Measurements from ENCODE around the gene GFRA1. TPM values are rescaled to one million over a fixed set of nuclear protein-coding genes. Genes with fewer than 3 reads are reported as not detected.

The GFRA1 gene
- total and polyA plus RNA-seq, 4 donors = 30.5 to 109 (median 55.1) TPM

- H3K9me3 ChIP-seq (ENCODE audit: control insufficient read depth, insufficient read depth, low read length) = no peaks in the 10 kb centered on the region
- H3K4me1 ChIP-seq (ENCODE audit: control insufficient read depth, insufficient read depth, low read length) = peaks cover 17% of the 10 kb centered on the region
- peak in 1 of 6 donors; percentile 52 for DNase-seq (ENCODE audit: low read depth in 4 of 6, low spot score in 6 of 6)
- H3K36me3 ChIP-seq (ENCODE audit: control insufficient read depth, insufficient read depth, low read length) = no peaks in the 10 kb centered on the region
- H3K4me3 ChIP-seq (ENCODE audit: low read depth, low read length) = no peak overlapping the region
- WGBS (ENCODE audit: insufficient coverage) = 42% methylated on average over 4 of the region's 6 CpGs
- no peaks in the 10 kb centered on the region for H3K27me3 ChIP-seq (ENCODE audit: control insufficient read depth, insufficient read depth, low read length)
- peak overlapping the region; percentile 10 for H3K27ac ChIP-seq (ENCODE audit: low read depth, low read length)
Measured at GRCh38 chr10:116208956-116209567, 63.9 kb downstream of the GFRA1 start.

DNA sequence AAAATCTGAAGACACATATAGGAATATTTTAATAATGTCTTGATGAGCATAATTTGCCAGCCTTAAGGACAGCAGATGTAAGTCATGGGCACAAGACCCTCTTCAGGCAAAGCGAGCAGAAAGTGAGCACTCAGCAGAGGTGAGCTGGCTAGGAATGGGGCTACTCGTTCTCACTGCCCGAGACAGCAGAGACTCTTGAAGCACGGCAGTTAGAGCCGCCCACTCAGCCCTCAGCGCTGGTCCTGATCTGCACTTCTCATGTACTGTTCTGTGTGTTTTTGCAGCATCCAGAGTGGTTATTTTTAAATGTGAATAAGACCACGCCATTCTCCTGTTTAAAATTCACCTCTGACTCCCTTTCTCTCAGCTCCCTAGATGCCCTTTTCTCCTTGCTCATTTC, 65.3 kb downstream of the GFRA1 start:
- DNase-seq (ENCODE audit: low read depth in 4 of 6, low spot score in 6 of 6) = no peak
- WGBS (ENCODE audit: insufficient coverage) = 91% methylated on average over 4 of the region's 7 CpGs
- H3K4me3 ChIP-seq (ENCODE audit: low read depth, low read length) = no peak overlapping the region
- H3K36me3 ChIP-seq (ENCODE audit: control insufficient read depth, insufficient read depth, low read length) = no peaks in the 10 kb centered on the region
- H3K27ac ChIP-seq (ENCODE audit: low read depth, low read length) = no peak overlapping the region
- no peaks in the 10 kb centered on the region for H3K27me3 ChIP-seq (ENCODE audit: control insufficient read depth, insufficient read depth, low read length)
- no peaks in the 10 kb centered on the region for H3K9me3 ChIP-seq (ENCODE audit: control insufficient read depth, insufficient read depth, low read length)
- H3K4me1 ChIP-seq (ENCODE audit: control insufficient read depth, insufficient read depth, low read length) = peaks cover 17% of the 10 kb centered on the region

- Histone ChIP-seq H3K4me3 (ENCODE audit: low read depth, low read length) (no peak overlapping the region), H3K4me1 (ENCODE audit: control insufficient read depth, insufficient read depth, low read length) (peaks cover 3% of the 10 kb centered on the region), H3K27ac (ENCODE audit: low read depth, low read length) (no peak overlapping the region), H3K27me3 (ENCODE audit: control insufficient read depth, insufficient read depth, low read length) (no peaks in the 10 kb centered on the region), H3K9me3 (ENCODE audit: control insufficient read depth, insufficient read depth, low read length) (no peaks in the 10 kb centered on the region), H3K36me3 (ENCODE audit: control insufficient read depth, insufficient read depth, low read length) (no peaks in the 10 kb centered on the region)
- WGBS (ENCODE audit: insufficient coverage) = 85% methylated on average over 4 of the region's 4 CpGs
- no peak for DNase-seq (ENCODE audit: low read depth in 4 of 6, low spot score in 6 of 6)
Measured at GRCh38 chr10:116203661-116204060, 69.3 kb downstream of the GFRA1 start.

GRCh38 chr10:116201670-116202430, 71.2 kb downstream of the GFRA1 start:
- no peaks in the 10 kb centered on the region for H3K4me1 ChIP-seq (ENCODE audit: control insufficient read depth, insufficient read depth, low read length)
- no peaks in the 10 kb centered on the region for H3K27me3 ChIP-seq (ENCODE audit: control insufficient read depth, insufficient read depth, low read length)
- H3K4me3 ChIP-seq (ENCODE audit: low read depth, low read length) = no peak overlapping the region
- 100% methylated on average over 4 of the region's 7 CpGs for WGBS (ENCODE audit: insufficient coverage)
- DNase-seq (ENCODE audit: low read depth in 4 of 6, low spot score in 6 of 6) = no peak
- H3K27ac ChIP-seq (ENCODE audit: low read depth, low read length) = no peak overlapping the region
- no peaks in the 10 kb centered on the region for H3K36me3 ChIP-seq (ENCODE audit: control insufficient read depth, insufficient read depth, low read length)
- H3K9me3 ChIP-seq (ENCODE audit: control insufficient read depth, insufficient read depth, low read length) = no peaks in the 10 kb centered on the region

- no peaks in the 10 kb centered on the region for H3K27me3 ChIP-seq (ENCODE audit: control insufficient read depth, insufficient read depth, low read length)
- no peaks in the 10 kb centered on the region for H3K36me3 ChIP-seq (ENCODE audit: control insufficient read depth, insufficient read depth, low read length)
- no peak for DNase-seq (ENCODE audit: low read depth in 4 of 6, low spot score in 6 of 6)
- no peaks in the 10 kb centered on the region for H3K4me1 ChIP-seq (ENCODE audit: control insufficient read depth, insufficient read depth, low read length)
- H3K9me3 ChIP-seq (ENCODE audit: control insufficient read depth, insufficient read depth, low read length) = no peaks in the 10 kb centered on the region
- H3K4me3 ChIP-seq (ENCODE audit: low read depth, low read length) = no peak overlapping the region
- H3K27ac ChIP-seq (ENCODE audit: low read depth, low read length) = no peak overlapping the region
Measured at GRCh38 chr10:116201011-116201410, 72.0 kb downstream of the GFRA1 start.

GRCh38 chr10:116198676-116199035, 74.3 kb downstream of the GFRA1 start:
- peaks cover 2% of the 10 kb centered on the region for H3K9me3 ChIP-seq (ENCODE audit: control insufficient read depth, insufficient read depth, low read length)
- no peaks in the 10 kb centered on the region for H3K27me3 ChIP-seq (ENCODE audit: control insufficient read depth, insufficient read depth, low read length)
- WGBS (ENCODE audit: insufficient coverage) = no CpG with 5 or more reads among the region's 4 CpGs
- H3K27ac ChIP-seq (ENCODE audit: low read depth, low read length) = no peak overlapping the region
- DNase-seq (ENCODE audit: low read depth in 4 of 6, low spot score in 6 of 6) = no peak
- no peaks in the 10 kb centered on the region for H3K36me3 ChIP-seq (ENCODE audit: control insufficient read depth, insufficient read depth, low read length)
- H3K4me3 ChIP-seq (ENCODE audit: low read depth, low read length) = no peak overlapping the region
- H3K4me1 ChIP-seq (ENCODE audit: control insufficient read depth, insufficient read depth, low read length) = no peaks in the 10 kb centered on the region

GRCh38 chr10:116197946-116198675, 74.9 kb downstream of the GFRA1 start:
- Histone ChIP-seq H3K27me3 (ENCODE audit: control insufficient read depth, insufficient read depth, low read length) (no peaks in the 10 kb centered on the region), H3K9me3 (ENCODE audit: control insufficient read depth, insufficient read depth, low read length) (peaks cover 2% of the 10 kb centered on the region), H3K4me1 (ENCODE audit: control insufficient read depth, insufficient read depth, low read length) (no peaks in the 10 kb centered on the region), H3K27ac (ENCODE audit: low read depth, low read length) (no peak overlapping the region), H3K4me3 (ENCODE audit: low read depth, low read length) (no peak overlapping the region), H3K36me3 (ENCODE audit: control insufficient read depth, insufficient read depth, low read length) (no peaks in the 10 kb centered on the region)
- DNase-seq (ENCODE audit: low read depth in 4 of 6, low spot score in 6 of 6) = no peak
- 86% methylated on average over 8 of the region's 12 CpGs for WGBS (ENCODE audit: insufficient coverage)

- H3K4me1 ChIP-seq (ENCODE audit: control insufficient read depth, insufficient read depth, low read length) = peaks cover 8% of the 10 kb centered on the region
- WGBS (ENCODE audit: insufficient coverage) = 100% methylated on average over 1 of the region's 4 CpGs
Measured at GRCh38 chr10:116195583-116195982, 77.4 kb downstream of the GFRA1 start.

GRCh38 chr10:116195039-116195438, 78.0 kb downstream of the GFRA1 start:
- Histone ChIP-seq H3K9me3 (ENCODE audit: control insufficient read depth, insufficient read depth, low read length) (peaks cover 2% of the 10 kb centered on the region), H3K27ac (ENCODE audit: low read depth, low read length) (no peak overlapping the region), H3K4me3 (ENCODE audit: low read depth, low read length) (no peak overlapping the region), H3K36me3 (ENCODE audit: control insufficient read depth, insufficient read depth, low read length) (no peaks in the 10 kb centered on the region), H3K4me1 (ENCODE audit: control insufficient read depth, insufficient read depth, low read length) (peaks cover 10% of the 10 kb centered on the region), H3K27me3 (ENCODE audit: control insufficient read depth, insufficient read depth, low read length) (no peaks in the 10 kb centered on the region)
- DNase-seq (ENCODE audit: low read depth in 4 of 6, low spot score in 6 of 6) = no peak
- WGBS (ENCODE audit: insufficient coverage) = no CpG with 5 or more reads among the region's 2 CpGs

More at GRCh38 chr10:116195583-116195982, 77.4 kb downstream of the GFRA1 start:
- Histone ChIP-seq H3K36me3 (ENCODE audit: control insufficient read depth, insufficient read depth, low read length) (no peaks in the 10 kb centered on the region), H3K27me3 (ENCODE audit: control insufficient read depth, insufficient read depth, low read length) (no peaks in the 10 kb centered on the region), H3K9me3 (ENCODE audit: control insufficient read depth, insufficient read depth, low read length) (peaks cover 2% of the 10 kb centered on the region), H3K27ac (ENCODE audit: low read depth, low read length) (no peak overlapping the region), H3K4me3 (ENCODE audit: low read depth, low read length) (no peak overlapping the region)
- no peak for DNase-seq (ENCODE audit: low read depth in 4 of 6, low spot score in 6 of 6)

All from spinal cord (tissue), 10 donors.